Type B pancreatic cell (in vitro differentiated cells): ENCODE results near the gene PSMA7. TPM values are rescaled to one million over a fixed set of nuclear protein-coding genes. Genes with fewer than 3 reads are reported as not detected.
"Not testable (repeated sequence)": the region's sequence is repeated elsewhere in the genome, so short reads cannot be mapped to it uniquely, and the experiment has no call there.

ENCODE experiments used
- DNase-seq: peaks from one replicate; pipeline ENCODE4 v3.0.0; 2021; ENCODE audit warnings: mixed read lengths; ENCODE audit not compliant: unreplicated experiment; ENCODE audit errors: extremely low spot score
- H3K27ac Mint-ChIP-seq: 2 replicates; pipeline ENCODE4 v1.8.0; 2021; ENCODE audit warnings: mild to moderate bottlenecking, mixed read lengths
- H3K27me3 Mint-ChIP-seq: 2 replicates; pipeline ENCODE4 v1.8.0; 2021; ENCODE audit warnings: mixed read lengths
- H3K36me3 Mint-ChIP-seq: 2 replicates; pipeline ENCODE4 v1.8.0; 2021; ENCODE audit warnings: mixed read lengths
- H3K4me1 Mint-ChIP-seq: one replicate; pipeline ENCODE4 v1.8.0; 2021; ENCODE audit warnings: mixed read lengths; ENCODE audit not compliant: unreplicated experiment
- H3K4me3 Mint-ChIP-seq: 2 replicates; pipeline ENCODE4 v1.8.0; 2021; ENCODE audit warnings: mild to moderate bottlenecking, mixed read lengths
- H3K9me3 Mint-ChIP-seq: 2 replicates; pipeline ENCODE4 v1.8.0; 2021; ENCODE audit warnings: mixed read lengths
- total RNA-seq: library from RNA; stranded (reverse); gene quantifications from 2 replicates; pipeline ENCODE4 v1.2.1, GENCODE V29; 2021; ENCODE audit warnings: low replicate concordance
- TF ChIP-seq, protein P1 (sequence below): fragments of 200-600 bp; sonication (generic); conservative IDR thresholded peaks from 2 replicates; pipeline ENCODE4 v1.5.0; 2021; ENCODE audit warnings: antibody characterized with exemption, mild to moderate bottlenecking

Gene PSMA7
- total RNA-seq, 1 donor from 2014 or later, result 236 TPM

DNA sequence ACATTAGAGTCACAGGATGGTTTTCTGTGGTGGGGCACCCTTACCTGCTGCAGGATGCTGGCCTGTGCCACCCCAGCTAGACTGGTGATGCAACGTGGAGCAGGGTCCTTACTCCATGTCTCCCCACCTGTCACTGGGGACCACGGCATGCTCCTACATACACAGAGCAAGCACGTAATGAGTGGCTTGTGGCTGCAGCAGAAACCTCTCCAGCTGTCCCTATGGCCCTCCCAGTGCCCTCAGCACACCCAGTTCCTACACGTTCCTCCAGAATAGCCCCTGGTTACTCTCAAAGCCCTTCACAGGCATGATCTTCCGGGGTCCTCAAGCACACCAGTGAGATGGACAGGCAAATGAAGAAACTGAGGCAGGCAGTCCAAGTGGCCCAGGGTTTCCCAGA, 24.1 kb downstream of the PSMA7 start:
- Mint-ChIP-seq H3K4me1 (peaks cover 8% of the 10 kb centered on the region), H3K27ac (no peak overlapping the region), H3K27me3 (peaks cover 24% of the 10 kb centered on the region), H3K36me3 (peaks cover 1% of the 10 kb centered on the region), H3K4me3 (peak overlapping the region; percentile 60), H3K9me3 (no peaks in the 10 kb centered on the region)
- no peak for DNase-seq
- TF ChIP-seq, protein P1, sequence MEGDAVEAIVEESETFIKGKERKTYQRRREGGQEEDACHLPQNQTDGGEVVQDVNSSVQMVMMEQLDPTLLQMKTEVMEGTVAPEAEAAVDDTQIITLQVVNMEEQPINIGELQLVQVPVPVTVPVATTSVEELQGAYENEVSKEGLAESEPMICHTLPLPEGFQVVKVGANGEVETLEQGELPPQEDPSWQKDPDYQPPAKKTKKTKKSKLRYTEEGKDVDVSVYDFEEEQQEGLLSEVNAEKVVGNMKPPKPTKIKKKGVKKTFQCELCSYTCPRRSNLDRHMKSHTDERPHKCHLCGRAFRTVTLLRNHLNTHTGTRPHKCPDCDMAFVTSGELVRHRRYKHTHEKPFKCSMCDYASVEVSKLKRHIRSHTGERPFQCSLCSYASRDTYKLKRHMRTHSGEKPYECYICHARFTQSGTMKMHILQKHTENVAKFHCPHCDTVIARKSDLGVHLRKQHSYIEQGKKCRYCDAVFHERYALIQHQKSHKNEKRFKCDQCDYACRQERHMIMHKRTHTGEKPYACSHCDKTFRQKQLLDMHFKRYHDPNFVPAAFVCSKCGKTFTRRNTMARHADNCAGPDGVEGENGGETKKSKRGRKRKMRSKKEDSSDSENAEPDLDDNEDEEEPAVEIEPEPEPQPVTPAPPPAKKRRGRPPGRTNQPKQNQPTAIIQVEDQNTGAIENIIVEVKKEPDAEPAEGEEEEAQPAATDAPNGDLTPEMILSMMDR, result no peak

DNA sequence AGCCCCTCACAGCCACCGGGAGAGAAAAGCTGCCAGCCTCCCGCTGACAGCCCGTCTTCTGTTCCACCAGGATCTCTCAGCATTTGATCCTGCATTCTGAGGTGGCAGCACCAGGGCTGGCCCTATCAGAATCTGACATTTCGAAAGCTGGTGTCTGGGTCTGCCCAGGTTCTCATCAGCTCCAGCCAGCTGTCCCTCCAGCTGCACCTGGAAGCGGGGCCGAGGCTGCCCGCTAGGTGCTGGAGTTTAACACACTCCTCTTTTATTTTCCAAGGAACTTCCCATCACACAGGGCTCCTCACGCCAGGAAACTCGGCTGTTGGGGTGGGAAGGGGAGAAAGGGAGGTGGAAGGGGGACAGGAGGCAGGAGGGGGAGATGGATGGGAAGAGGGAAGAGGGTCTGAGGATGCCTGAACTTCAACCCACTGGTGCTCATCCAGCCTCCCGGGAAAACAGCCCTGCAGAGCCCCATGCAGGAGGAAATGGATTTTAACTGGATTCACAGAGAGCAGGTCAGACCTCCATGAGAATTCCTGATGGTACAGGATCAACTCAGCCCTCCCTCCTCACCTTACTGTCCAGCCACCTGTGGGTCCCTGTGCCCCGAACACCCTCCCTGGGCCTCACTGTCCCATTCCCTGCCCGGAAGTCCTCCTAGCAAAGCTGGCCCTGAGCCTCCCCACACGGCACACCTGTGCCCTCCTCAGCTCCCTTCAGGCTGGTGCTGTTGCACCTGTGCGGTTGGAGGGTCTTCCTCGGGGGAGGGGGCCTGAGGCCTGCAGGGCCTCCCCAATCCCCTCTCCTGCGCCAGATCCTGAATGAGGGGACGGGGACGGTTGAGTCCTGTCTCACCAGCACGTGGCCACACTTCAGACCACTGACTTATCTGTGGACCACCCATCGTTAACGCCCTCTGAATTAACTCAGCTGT, 24.8 kb downstream of the PSMA7 start:
- H3K27ac Mint-ChIP-seq, result no peak overlapping the region
- no peak overlapping the region for H3K4me3 Mint-ChIP-seq
- H3K36me3 Mint-ChIP-seq, result no peaks in the 10 kb centered on the region
- H3K27me3 Mint-ChIP-seq, result peaks cover 24% of the 10 kb centered on the region
- no peak for DNase-seq
- no peaks in the 10 kb centered on the region for H3K9me3 Mint-ChIP-seq
- H3K4me1 Mint-ChIP-seq, result peaks cover under 1% of the 10 kb centered on the region
- TF ChIP-seq, protein P1, result no peak

DNA sequence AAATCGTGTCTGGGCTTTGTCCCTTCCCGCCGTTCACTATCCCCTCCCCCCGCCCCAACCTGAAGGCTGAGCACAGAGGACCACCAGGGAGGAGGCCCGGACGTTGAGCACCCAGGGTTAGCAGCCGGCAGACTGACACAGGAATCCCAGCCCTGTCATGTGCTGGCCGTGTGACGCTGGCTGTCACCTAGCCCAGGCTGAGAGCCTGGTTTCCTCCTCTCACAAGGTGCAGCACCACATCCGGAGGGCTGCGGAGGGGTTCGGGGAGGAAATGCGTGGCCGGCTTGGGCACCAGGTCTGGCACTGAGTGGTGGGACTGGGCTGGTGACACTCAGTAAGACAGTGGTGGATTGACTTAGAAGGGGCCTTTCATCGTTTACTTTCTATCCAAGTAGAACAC, 25.5 kb downstream of the PSMA7 start:
- H3K36me3 Mint-ChIP-seq, result no peaks in the 10 kb centered on the region
- DNase-seq, result no peak
- peaks cover 28% of the 10 kb centered on the region for H3K27me3 Mint-ChIP-seq
- H3K27ac Mint-ChIP-seq, result peak overlapping the region; percentile 50
- no peaks in the 10 kb centered on the region for H3K4me1 Mint-ChIP-seq
- TF ChIP-seq, protein P1, result no peak
- H3K4me3 Mint-ChIP-seq, result no peak overlapping the region
- no peaks in the 10 kb centered on the region for H3K9me3 Mint-ChIP-seq

DNA sequence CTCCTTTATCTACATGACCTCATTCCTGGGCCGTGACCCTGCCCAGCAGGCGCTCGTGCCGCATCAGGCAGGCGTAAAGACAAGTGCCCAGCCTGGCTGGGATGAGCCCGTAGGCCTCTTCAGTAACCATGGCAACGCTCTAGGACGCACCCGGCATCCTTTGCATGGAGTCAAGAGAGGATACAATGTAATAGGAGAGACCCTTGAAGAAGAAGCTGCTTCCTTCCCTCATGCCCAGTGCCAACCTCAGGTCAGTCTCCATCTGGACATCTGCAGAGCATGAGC, 25.9 kb downstream of the PSMA7 start:
- no peaks in the 10 kb centered on the region for H3K4me1 Mint-ChIP-seq
- TF ChIP-seq, protein P1, result no peak
- DNase-seq, result no peak
- no peaks in the 10 kb centered on the region for H3K9me3 Mint-ChIP-seq
- H3K4me3 Mint-ChIP-seq, result no peak overlapping the region
- H3K36me3 Mint-ChIP-seq, result no peaks in the 10 kb centered on the region
- H3K27me3 Mint-ChIP-seq, result peaks cover 28% of the 10 kb centered on the region
- peak overlapping the region; percentile 50 for H3K27ac Mint-ChIP-seq

DNA sequence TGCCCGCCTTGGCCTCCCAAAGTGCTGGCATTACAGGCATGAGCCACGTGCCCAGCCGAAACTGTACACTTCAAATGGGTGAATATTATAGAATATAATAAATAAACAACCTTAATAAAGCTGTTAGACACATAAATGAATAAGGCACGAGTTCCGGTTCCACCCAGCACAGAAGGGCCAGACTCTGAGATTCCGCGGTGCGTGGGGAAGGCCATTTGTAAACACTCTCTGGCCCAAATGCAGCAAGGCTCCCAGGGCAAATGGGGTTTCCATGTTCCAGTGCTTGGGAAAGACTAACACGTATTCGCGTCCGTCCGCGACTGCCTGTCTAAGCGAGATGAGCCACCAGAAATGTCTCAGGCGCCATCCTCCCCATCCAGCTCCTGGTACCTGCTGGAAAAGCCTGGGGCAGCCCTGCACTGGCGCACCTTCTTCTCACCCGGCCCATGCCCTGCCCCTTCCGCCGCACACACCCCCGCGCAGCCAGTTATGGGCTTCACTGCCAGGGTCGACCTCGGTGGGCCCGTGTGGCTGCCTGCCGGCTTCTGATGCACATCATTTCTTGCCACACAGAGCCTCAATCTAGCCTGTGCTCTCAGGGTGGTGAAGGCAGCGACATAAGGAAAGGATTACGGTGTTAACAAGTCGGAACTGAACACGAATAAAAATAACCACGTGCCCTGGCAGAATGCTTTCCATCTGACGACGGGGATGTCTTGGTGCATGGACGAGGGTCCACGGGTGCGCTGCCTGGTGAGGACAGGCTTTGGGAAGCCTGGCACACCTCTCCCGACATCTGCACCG, 26.4 kb downstream of the PSMA7 start:
- Mint-ChIP-seq H3K4me3 (no peak overlapping the region), H3K27me3 (peaks cover 28% of the 10 kb centered on the region), H3K9me3 (no peaks in the 10 kb centered on the region), H3K27ac (peak overlapping the region; percentile 50), H3K4me1 (no peaks in the 10 kb centered on the region), H3K36me3 (no peaks in the 10 kb centered on the region)
- TF ChIP-seq, protein P1, result no peak
- no peak for DNase-seq

DNA sequence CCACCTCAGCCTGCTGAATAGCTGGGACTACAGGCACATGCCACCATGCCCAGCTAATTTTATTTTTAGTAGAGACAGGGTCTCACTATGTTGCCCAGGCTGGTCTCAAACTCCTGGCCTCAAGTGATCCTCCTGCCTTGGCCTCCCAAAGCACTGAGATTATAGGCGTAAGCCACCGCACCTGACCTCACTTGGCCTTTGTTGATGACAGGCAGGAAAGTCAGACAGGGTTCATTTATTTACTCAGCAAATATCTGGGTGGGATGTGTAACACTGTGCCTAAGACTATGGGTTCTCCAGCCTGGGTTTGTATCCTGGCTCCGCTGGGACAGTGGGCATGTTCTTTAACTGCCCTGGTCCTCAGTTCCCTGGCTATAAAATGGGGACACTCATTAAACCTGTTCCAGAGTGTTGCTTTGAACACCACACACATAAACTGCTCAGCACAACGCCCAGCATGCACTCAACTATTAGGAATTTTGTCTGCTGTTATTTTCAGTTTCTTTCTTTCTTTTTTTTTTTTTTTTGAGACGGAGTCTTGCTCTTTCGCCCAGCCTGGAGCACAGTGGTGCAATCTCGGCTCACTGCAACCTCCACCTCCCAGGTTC, 27.3 kb downstream of the PSMA7 start:
- DNase-seq, H3K9me3 Mint-ChIP-seq, H3K4me3 Mint-ChIP-seq, H3K36me3 Mint-ChIP-seq, H3K4me1 Mint-ChIP-seq, H3K27ac Mint-ChIP-seq: not testable (repeated sequence)
- peaks cover 25% of the 10 kb centered on the region for H3K27me3 Mint-ChIP-seq
